ELF-1 (cell line): ENCODE results near the gene EPB41L5.

Experiments used
- DNase-seq: peaks from one replicate; pipeline ENCODE4 v3.0.0-alpha.2; 2016; ENCODE audit warnings: low read depth, low spot score

The EPB41L5 gene

GRCh38 chr2:120224735-120225548, 212.1 kb downstream of the EPB41L5 start:
- no peak for DNase-seq

DNA sequence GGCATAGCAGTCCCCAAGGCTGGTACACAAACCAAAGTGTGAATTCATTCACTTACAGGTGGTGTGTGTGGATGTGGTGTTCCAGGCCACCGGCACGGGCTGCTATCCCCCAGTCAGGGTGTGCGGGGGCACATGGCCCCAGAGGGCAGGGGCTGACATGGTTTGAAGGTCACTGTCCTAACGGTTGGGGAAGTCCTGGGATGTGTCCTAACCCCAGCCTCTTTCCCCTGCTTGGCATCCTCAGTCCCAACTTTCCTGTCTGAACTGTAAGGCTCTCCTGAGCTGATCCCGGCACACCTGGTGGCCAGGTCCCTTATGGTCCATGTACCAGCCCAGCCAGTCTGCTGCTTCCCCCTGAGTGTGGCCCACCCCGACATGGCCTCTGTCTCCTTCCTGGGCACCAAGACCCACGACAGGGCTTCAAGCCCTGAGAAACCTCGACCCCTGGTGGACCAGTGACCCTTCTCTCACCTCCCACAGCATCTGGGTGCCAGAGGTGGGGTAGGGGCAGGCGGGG, 212.7 kb downstream of the EPB41L5 start:
- DNase-seq: no peak

DNA sequence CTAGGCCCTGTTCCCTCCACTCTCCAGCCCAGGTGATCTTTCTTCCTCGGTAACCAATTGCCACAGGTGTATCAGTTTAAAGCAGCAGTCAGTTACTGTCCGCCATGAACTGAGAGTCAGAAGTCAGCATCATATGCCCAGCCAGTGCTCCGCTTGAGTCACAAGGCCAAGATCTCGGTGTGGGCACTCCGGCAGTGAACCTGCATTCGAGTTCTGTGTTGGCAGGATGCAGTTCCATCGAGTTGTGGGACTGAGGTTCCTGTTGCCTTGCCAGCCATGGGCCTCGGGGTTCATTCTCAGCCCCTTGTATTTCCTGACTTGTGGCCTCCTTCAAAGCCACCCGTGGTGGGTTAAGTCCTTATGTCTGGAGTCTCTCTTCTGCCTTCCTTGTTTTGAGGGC, 213.4 kb downstream of the EPB41L5 start:
- DNase-seq: no peak

DNA sequence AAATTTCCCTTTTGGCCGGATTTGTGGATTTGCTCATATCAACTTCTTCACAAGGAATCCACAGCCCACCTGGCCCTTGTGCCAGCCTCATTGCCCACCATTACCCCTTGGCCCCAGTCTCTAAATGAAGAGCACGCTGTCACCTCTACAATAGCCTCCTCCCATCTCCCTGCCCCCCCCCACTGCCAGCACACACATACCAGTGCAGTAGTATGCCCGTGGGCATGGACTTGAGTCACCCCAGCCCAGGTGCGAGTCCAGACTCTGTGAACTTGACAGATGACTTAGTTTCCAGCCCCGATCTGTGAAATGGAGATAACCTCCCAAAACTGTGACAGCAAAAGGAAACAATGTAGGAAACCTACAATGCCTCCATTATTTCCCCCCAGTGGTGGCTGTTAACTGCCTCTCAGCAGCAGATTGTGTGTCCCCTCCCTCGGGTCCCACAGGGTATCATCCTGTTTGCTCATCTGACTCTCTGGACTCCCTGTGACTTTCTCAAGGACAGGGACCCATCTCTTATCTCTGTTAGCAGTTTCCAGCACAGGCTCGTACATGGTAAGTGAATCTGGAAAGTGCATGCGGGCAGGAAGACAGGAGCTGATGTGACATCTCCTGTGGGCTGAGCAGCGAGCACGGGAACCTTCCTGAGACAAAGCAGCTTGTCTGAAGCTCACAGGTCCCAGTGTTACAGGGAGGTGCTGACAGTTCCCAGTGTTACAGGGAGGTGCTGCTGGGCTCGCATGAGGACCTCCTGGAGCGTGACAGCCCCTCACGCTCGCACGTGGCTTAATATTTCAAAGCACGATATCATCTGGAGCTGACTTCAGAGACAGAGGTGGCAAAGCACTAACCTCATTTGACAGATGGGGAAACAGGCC, 214.5 kb downstream of the EPB41L5 start:
- no peak for DNase-seq

GRCh38 chr2:120228503-120228902, 215.6 kb downstream of the EPB41L5 start:
- no peak for DNase-seq
